ENCODE measurements around the gene FAM169A.
A peak's percentile ranks its signal among the peaks of the same experiment; 100 is the strongest.
"Not testable (repeated sequence)": the region's sequence is repeated elsewhere in the genome, so short reads cannot be mapped to it uniquely, and the experiment has no call there.

FAM169A gene

DNA sequence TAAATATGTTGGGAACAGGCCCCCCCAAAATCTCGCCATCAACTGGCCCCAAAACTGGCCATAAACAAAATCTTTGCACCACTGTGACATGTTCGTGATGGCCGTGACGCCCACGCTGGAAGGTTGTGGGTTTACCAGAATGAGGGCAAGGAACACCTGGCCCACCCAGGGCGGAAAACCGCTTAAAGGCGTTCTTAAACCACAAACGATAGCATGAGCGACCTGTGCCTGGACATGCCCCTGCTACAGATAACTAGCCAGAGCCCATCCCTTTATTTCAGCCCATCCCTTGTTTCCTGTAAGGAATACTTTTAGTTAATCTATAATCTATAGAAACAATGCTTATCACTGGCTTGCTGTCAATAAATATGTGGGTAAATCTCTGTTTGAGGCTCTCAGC, 3.2 kb upstream of the FAM169A start:
- DNase-seq (ENCODE audit: low spot score) = not testable (repeated sequence)

DNA sequence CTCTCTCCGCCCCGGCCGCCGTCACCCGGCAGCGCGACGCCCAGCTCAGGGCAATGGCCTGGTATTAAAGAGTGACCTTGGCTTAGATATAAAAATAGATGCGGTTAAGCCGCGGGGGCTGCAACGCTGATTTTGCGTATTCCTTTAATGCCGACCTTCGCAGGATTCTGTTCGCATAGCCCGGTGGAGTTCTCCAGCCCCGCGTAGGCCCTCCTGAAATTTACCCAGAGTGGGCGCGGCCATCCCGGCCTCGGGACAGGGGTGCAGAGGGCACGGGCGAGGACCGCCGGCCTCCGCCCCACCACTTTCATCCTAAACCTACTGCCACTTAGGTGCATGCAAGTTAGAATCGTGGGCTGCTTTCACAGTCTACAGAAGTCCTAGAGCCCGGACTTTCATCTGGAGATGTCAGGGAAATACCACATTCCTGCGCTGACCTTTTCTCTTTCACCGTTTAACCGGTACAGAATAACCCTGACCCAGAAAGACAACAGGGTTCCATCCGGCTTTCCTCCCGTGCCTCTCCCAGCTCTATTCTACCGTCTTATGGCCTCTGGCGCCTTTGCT, 492 bp upstream of the FAM169A start:
- peak; percentile 23 for DNase-seq (ENCODE audit: low spot score)

GRCh38 chr5:74865256-74865803, 857 bp downstream of the FAM169A start:
- peak; percentile 39 for DNase-seq (ENCODE audit: low spot score)

GRCh38 chr5:74864823-74865222, 1.4 kb downstream of the FAM169A start:
- DNase-seq (ENCODE audit: low spot score) = peak; percentile 38

GRCh38 chr5:74863726-74864125, 2.5 kb downstream of the FAM169A start:
- no peak for DNase-seq (ENCODE audit: low spot score)

- DNase-seq (ENCODE audit: low spot score) = peak; percentile 14
Observed at GRCh38 chr5:74862221-74862620, 4.0 kb downstream of the FAM169A start.

DNA sequence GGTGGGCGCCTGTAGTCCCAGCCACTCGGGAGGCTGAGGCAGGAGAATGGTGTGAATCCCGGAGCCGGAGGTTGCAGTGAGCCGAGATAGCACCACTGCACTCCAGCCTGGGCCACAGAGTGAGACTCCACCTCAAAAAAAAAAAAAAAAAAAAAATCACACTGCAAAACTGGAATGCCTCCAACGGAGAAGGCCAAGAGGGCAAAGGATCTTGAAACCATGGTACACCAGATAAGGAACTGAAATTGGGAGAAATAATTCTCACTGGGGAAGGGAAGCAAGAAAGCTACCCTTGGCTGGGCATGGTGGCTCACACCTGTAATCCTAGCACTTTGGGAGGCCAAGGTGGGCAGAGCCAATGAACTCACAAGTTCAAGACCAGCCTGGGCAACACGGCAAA, 9.2 kb downstream of the FAM169A start:
- not testable (repeated sequence) for DNase-seq (ENCODE audit: low spot score)

- DNase-seq (ENCODE audit: low spot score) = no peak
Observed at GRCh38 chr5:74853256-74853655, 12.9 kb downstream of the FAM169A start.

DNA sequence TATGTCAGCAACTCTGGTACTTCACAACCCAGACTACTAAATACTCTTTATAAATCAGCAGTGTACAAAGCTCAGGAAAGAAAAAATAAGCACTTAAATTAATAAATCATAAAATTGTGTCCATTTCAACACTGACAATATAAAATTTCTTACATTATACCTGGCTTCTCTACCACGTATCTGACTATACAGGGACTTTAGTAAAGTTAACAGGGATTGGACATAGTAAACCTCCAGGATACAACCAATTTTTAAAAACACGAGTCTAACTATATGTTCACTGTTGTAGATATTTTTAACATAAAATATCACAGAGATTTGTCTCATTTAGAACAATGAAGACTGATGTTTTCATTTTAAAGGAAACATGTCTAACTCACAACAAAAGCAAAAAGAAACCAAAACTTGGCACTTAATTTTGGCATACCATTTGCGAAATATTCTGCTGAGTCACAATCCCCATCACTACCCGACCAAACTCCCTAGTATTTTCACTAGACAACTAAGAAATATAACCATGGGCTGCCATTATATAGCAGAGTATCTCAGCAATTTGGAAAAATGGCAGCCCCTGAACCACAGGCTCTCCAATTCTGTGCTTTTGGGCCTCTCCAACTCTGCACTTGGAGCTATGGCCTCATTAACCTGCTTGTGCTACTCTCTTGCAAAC, 14.4 kb downstream of the FAM169A start:
- DNase-seq (ENCODE audit: low spot score) = no peak

DNA sequence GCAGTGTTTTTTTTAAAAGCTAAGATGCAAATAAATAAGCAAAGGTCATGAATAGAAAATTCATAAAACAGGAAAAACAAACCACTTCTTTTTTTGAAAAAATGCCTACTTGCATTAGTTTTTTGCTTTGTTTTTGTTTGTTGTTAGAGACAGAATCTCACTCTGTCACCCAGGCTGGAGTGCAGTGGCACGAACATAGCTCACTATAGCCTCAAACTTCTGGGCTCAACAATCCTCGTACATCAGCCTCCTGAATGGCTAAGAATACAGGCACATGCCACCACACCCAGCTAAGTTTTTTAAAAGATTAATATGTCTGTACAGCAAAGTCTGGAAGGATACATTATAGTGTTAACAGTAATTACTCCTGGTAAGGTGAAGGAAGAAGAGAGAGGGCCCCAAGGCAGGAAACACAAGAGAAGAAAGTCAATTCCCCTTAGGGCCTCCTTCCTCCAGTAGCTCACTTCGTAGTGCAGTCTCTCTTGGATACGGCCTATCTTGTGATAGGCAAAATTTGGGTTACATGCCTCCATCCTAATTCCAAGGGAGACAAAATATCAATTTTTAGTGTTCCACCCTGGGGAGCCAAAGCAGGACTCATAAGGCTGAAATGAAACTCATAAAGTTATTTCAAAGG, 15.3 kb downstream of the FAM169A start:
- DNase-seq (ENCODE audit: low spot score) = no peak

- no peak for DNase-seq (ENCODE audit: low spot score)
Observed at GRCh38 chr5:74850030-74850429, 16.2 kb downstream of the FAM169A start.

- DNase-seq (ENCODE audit: low spot score) = no peak
Observed at GRCh38 chr5:74848553-74849025, 17.6 kb downstream of the FAM169A start.

DNA sequence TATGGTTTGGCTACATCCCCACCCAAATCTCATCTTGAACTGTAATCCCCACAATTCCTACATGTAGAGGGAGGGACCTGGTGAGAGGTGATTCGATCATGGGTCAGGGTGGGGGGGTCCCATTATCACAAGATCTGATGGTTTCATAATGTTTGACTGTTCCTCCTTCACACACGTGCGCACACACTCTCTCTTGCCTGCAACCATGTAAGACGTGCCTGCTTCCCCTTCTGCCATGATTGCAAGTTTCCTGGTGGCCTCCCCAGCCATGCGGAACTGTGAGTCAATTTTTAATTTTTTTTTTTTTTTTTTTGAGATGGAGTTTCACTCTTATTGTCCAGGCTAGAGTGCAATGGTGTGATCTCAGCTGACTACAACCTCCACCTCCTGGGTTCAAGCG, 27.0 kb downstream of the FAM169A start:
- DNase-seq (ENCODE audit: low spot score) = no peak

GRCh38 chr5:74838262-74838661, 27.9 kb downstream of the FAM169A start:
- DNase-seq (ENCODE audit: low spot score) = no peak

DNA sequence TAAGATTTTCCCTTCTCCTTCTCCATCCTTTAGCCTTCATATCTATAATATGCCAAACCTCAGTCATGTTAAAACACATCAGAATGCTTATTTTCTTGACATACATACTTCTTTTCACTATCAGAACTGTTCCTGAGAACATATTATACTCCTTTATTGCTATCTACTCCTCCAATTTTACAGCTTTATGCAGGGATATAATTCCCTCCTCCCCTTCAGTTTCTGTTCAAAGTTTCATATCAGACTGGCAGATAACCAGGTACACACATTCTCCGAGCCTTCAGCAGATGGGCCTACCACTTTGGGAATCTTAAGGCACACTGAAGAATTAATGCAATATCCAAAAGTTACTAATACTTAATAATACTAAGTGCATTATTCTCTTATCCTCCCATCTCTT, 29.1 kb downstream of the FAM169A start:
- no peak for DNase-seq (ENCODE audit: low spot score)

DNA sequence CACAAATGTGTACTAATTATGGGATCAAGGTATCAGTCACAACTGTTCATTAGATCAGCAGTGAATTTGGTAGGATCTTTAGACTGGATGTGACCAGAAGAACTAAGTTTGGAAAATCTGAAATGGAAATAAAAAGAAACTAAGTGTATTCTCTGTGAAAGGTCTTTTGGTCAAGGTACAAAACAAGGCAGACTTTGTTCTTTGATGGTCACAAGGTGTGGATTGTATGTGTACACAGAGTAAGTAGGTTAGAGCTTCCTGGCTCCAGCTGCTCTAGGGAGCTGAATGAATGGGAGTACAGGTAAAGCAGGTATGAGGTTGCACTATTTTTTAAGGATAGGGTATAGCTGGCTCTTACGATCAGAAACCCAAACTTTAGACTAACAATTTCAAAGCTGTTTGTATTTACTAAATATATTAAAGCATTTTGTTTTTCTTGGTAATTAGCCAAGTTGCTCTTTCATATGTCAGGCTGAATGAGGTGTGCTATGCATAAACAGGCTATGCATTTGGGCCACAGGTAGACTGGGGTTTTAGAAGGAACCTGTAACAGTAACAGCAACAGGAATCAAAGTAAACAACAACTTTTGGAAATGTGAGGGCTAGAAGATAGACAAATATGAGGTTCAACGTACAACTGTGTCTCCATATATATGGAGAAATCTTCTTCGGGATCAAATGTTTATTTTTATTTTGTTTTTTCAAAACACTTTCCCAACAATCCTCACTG, 32.5 kb downstream of the FAM169A start:
- no peak for DNase-seq (ENCODE audit: low spot score)

GRCh38 chr5:74829413-74829812, 36.8 kb downstream of the FAM169A start:
- no peak for DNase-seq (ENCODE audit: low spot score)

- no peak for DNase-seq (ENCODE audit: low spot score)
Observed at GRCh38 chr5:74822288-74822687, 43.9 kb downstream of the FAM169A start.

DNA sequence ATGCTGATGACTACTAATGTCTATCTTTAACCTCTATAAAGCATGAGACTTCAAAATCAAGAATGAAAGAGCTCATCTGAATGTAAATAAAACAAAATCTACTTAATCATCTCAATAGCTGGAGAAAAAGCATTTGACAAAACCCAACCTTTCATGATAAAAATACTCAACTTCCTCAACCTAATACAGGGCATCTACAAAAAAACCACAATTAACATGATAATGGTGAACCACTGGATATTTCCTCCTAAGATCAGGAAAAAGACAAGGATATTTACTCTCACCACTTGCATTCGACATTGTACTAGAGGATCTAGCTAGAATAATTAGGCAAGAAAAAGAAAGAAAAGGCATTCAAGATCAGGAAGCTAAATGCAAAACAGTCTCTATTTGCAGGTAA, 49.3 kb downstream of the FAM169A start:
- DNase-seq (ENCODE audit: low spot score) = no peak

DNA sequence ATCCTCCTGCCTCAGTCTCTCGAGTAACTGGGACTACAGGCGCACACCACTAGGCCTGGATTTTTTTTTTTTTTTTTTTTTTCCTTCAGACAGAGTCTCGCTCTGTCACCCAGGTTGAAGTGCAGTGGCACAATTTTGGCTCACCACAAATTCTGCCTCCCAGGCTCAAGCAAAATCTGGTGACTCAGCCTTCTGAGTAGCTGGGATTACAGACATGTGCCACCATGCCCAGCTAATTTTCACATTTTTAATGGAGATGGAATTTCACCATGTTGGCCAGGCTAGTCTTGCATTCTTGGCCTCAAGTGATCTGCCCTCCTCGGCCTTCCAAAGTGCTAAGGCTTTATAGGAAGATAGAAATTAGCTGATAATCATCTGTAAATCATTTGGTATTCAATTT, 55.3 kb downstream of the FAM169A start:
- no peak for DNase-seq (ENCODE audit: low spot score)

DNA sequence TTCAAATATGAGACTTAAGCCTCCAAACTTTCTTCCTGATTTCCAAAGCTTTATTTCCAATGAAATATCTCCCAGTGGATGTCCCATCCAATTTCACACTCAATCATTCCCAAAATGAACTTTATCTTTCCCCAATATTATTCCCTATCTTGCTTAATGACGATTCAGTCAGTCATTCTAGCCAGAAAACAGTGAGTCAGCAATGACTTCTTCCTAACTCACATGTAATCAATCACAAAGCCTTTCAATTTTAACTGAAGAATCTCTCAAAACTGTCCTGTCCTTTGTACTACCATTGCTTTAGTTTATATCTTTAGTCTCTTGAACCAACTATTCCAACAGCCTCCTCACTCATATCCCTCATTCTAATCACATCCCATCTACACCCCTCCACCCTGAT, 64.2 kb downstream of the FAM169A start:
- no peak for DNase-seq (ENCODE audit: low spot score)

DNA sequence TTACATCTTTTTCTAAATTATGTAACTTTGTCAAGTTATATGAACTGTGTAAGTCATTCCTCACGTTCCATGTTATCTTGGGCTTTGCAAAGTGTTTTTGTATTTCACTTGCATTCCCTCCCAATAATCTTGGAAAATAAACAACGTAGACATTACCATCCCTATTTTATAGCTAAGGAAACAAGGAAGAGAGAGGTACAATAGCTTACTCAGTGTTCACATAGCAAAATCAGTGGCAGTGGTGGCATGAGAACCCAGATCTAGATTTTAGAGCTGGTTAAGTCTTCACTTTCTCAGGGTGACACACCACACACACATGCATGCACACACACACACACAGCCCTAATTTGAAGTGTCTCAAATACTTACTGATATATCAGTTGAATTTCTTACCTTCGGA, 65.0 kb downstream of the FAM169A start:
- no peak for DNase-seq (ENCODE audit: low spot score)

All from globus pallidus (tissue), 1 donor.